Activated T-helper 17 cell treated with anti-CD3 and anti-CD28 coated beads, Interleukin-2, amount 50 U/mL, for 72 hours (primary cell): ENCODE measurements around the gene MED14. TPM values are rescaled to one million over a fixed set of nuclear protein-coding genes. Genes with fewer than 3 reads are reported as not detected.
A peak's percentile ranks its signal among the peaks of the same experiment; 100 is the strongest.

Experiments
- ATAC-seq: fragments of 150-1000 bp; cut with Tn5 transposase; replicated peaks from 2 replicates; pipeline ENCODE4 v1.10.0; 2021; ENCODE audit warnings: mild to moderate bottlenecking, moderate library complexity
- H3K27ac Mint-ChIP-seq: one replicate; pipeline ENCODE4 v1.8.0; 2022; ENCODE audit warnings: mixed read lengths
- H3K27me3 Mint-ChIP-seq: one replicate; pipeline ENCODE4 v1.8.0; 2022; ENCODE audit warnings: mixed read lengths
- H3K36me3 Mint-ChIP-seq: one replicate; pipeline ENCODE4 v1.8.0; 2022; ENCODE audit warnings: low read depth, mild to moderate bottlenecking, mixed read lengths
- H3K4me1 Mint-ChIP-seq: one replicate; pipeline ENCODE4 v1.8.0; 2022; ENCODE audit warnings: mixed read lengths
- H3K4me3 Mint-ChIP-seq: one replicate; pipeline ENCODE4 v1.8.0; 2022; ENCODE audit warnings: mild to moderate bottlenecking, mixed read lengths
- H3K9me3 Mint-ChIP-seq: one replicate; pipeline ENCODE4 v1.8.0; 2022; ENCODE audit warnings: mixed read lengths
- total RNA-seq, 2 donors: library from RNA; stranded (reverse); gene quantifications; one replicate each; pipeline ENCODE4 v1.2.3, GENCODE V29; 2022

MED14 gene
- total RNA-seq, 2 donors from 2014 or later: 39.4 to 41.8 TPM

- ATAC-seq: no peak
- Mint-ChIP-seq H3K9me3 (no peaks in the 10 kb centered on the region), H3K27ac (no peak overlapping the region), H3K36me3 (peaks cover 63% of the 10 kb centered on the region), H3K4me1 (peaks cover 30% of the 10 kb centered on the region), H3K4me3 (no peak overlapping the region), H3K27me3 (no peaks in the 10 kb centered on the region)
Observed at GRCh38 chrX:40719731-40720130, 15.6 kb downstream of the MED14 start.

GRCh38 chrX:40719218-40719617, 16.1 kb downstream of the MED14 start:
- Mint-ChIP-seq H3K9me3 (no peaks in the 10 kb centered on the region), H3K27ac (no peak overlapping the region), H3K27me3 (no peaks in the 10 kb centered on the region), H3K36me3 (peaks cover 62% of the 10 kb centered on the region), H3K4me1 (peaks cover 30% of the 10 kb centered on the region), H3K4me3 (no peak overlapping the region)
- no peak for ATAC-seq

GRCh38 chrX:40709395-40709794, 25.9 kb downstream of the MED14 start:
- no peak for ATAC-seq
- no peak overlapping the region for H3K27ac Mint-ChIP-seq
- H3K4me1 Mint-ChIP-seq: no peaks in the 10 kb centered on the region
- H3K9me3 Mint-ChIP-seq: no peaks in the 10 kb centered on the region
- peaks cover 87% of the 10 kb centered on the region for H3K36me3 Mint-ChIP-seq
- no peak overlapping the region for H3K4me3 Mint-ChIP-seq
- no peaks in the 10 kb centered on the region for H3K27me3 Mint-ChIP-seq

GRCh38 chrX:40705658-40706312, 29.6 kb downstream of the MED14 start:
- Mint-ChIP-seq H3K4me1 (no peaks in the 10 kb centered on the region), H3K36me3 (peaks cover 90% of the 10 kb centered on the region), H3K27me3 (no peaks in the 10 kb centered on the region), H3K27ac (no peak overlapping the region), H3K4me3 (no peak overlapping the region), H3K9me3 (no peaks in the 10 kb centered on the region)
- ATAC-seq: no peak

- peaks cover 66% of the 10 kb centered on the region for H3K36me3 Mint-ChIP-seq
- no peak overlapping the region for H3K27ac Mint-ChIP-seq
- no peak for ATAC-seq
- H3K9me3 Mint-ChIP-seq: no peaks in the 10 kb centered on the region
- no peak overlapping the region for H3K4me3 Mint-ChIP-seq
- no peaks in the 10 kb centered on the region for H3K4me1 Mint-ChIP-seq
- H3K27me3 Mint-ChIP-seq: no peaks in the 10 kb centered on the region
Observed at GRCh38 chrX:40700640-40701342, 34.6 kb downstream of the MED14 start.

GRCh38 chrX:40698851-40699250, 36.5 kb downstream of the MED14 start:
- ATAC-seq: no peak
- no peaks in the 10 kb centered on the region for H3K4me1 Mint-ChIP-seq

GRCh38 chrX:40694802-40695201, 40.5 kb downstream of the MED14 start:
- H3K36me3 Mint-ChIP-seq: peaks cover 59% of the 10 kb centered on the region
- H3K9me3 Mint-ChIP-seq: no peaks in the 10 kb centered on the region
- no peaks in the 10 kb centered on the region for H3K27me3 Mint-ChIP-seq
- no peak overlapping the region for H3K4me3 Mint-ChIP-seq
- no peaks in the 10 kb centered on the region for H3K4me1 Mint-ChIP-seq
- no peak overlapping the region for H3K27ac Mint-ChIP-seq
- no peak for ATAC-seq

More at GRCh38 chrX:40698851-40699250, 36.5 kb downstream of the MED14 start:
- no peak overlapping the region for H3K4me3 Mint-ChIP-seq
- no peak overlapping the region for H3K27ac Mint-ChIP-seq
- H3K36me3 Mint-ChIP-seq: peaks cover 61% of the 10 kb centered on the region
- H3K9me3 Mint-ChIP-seq: no peaks in the 10 kb centered on the region
- H3K27me3 Mint-ChIP-seq: no peaks in the 10 kb centered on the region

GRCh38 chrX:40688929-40689328, 46.4 kb downstream of the MED14 start:
- no peaks in the 10 kb centered on the region for H3K9me3 Mint-ChIP-seq
- H3K4me3 Mint-ChIP-seq: no peak overlapping the region
- H3K4me1 Mint-ChIP-seq: peaks cover 7% of the 10 kb centered on the region
- H3K27me3 Mint-ChIP-seq: no peaks in the 10 kb centered on the region
- ATAC-seq: no peak
- no peak overlapping the region for H3K27ac Mint-ChIP-seq
- H3K36me3 Mint-ChIP-seq: peaks cover 86% of the 10 kb centered on the region

GRCh38 chrX:40687169-40687568, 48.2 kb downstream of the MED14 start:
- H3K9me3 Mint-ChIP-seq: no peaks in the 10 kb centered on the region
- no peak for ATAC-seq
- H3K4me3 Mint-ChIP-seq: no peak overlapping the region
- H3K27me3 Mint-ChIP-seq: no peaks in the 10 kb centered on the region
- peak overlapping the region; percentile 40 for H3K27ac Mint-ChIP-seq
- peaks cover 79% of the 10 kb centered on the region for H3K36me3 Mint-ChIP-seq
- H3K4me1 Mint-ChIP-seq: peaks cover 7% of the 10 kb centered on the region

GRCh38 chrX:40685362-40685918, 49.9 kb downstream of the MED14 start:
- H3K4me1 Mint-ChIP-seq: peaks cover 7% of the 10 kb centered on the region
- H3K4me3 Mint-ChIP-seq: no peak overlapping the region
- no peaks in the 10 kb centered on the region for H3K27me3 Mint-ChIP-seq
- H3K27ac Mint-ChIP-seq: no peak overlapping the region
- peaks cover 76% of the 10 kb centered on the region for H3K36me3 Mint-ChIP-seq
- H3K9me3 Mint-ChIP-seq: no peaks in the 10 kb centered on the region
- ATAC-seq: no peak

- Mint-ChIP-seq H3K36me3 (peaks cover 82% of the 10 kb centered on the region), H3K4me3 (no peak overlapping the region), H3K9me3 (no peaks in the 10 kb centered on the region), H3K4me1 (peaks cover 7% of the 10 kb centered on the region), H3K27me3 (no peaks in the 10 kb centered on the region), H3K27ac (no peak overlapping the region)
- no peak for ATAC-seq
Observed at GRCh38 chrX:40684092-40684491, 51.2 kb downstream of the MED14 start.

- Mint-ChIP-seq H3K27ac (peak overlapping the region; percentile 10), H3K9me3 (no peaks in the 10 kb centered on the region), H3K36me3 (peaks cover 81% of the 10 kb centered on the region), H3K4me3 (no peak overlapping the region), H3K27me3 (no peaks in the 10 kb centered on the region), H3K4me1 (peaks cover 7% of the 10 kb centered on the region)
- ATAC-seq: peak; percentile 68
Observed at GRCh38 chrX:40683245-40683644, 52.1 kb downstream of the MED14 start.

GRCh38 chrX:40671126-40671525, 64.2 kb downstream of the MED14 start:
- no peaks in the 10 kb centered on the region for H3K9me3 Mint-ChIP-seq
- H3K4me3 Mint-ChIP-seq: no peak overlapping the region
- H3K27me3 Mint-ChIP-seq: no peaks in the 10 kb centered on the region
- H3K4me1 Mint-ChIP-seq: no peaks in the 10 kb centered on the region
- no peak for ATAC-seq
- H3K27ac Mint-ChIP-seq: no peak overlapping the region
- peaks cover 76% of the 10 kb centered on the region for H3K36me3 Mint-ChIP-seq

- Mint-ChIP-seq H3K36me3 (peaks cover 81% of the 10 kb centered on the region), H3K4me3 (no peak overlapping the region), H3K9me3 (no peaks in the 10 kb centered on the region), H3K27ac (no peak overlapping the region), H3K27me3 (no peaks in the 10 kb centered on the region), H3K4me1 (no peaks in the 10 kb centered on the region)
- no peak for ATAC-seq
Observed at GRCh38 chrX:40663880-40664630, 71.3 kb downstream of the MED14 start.
